ENCODE results near the gene PRSS57. TPM values are rescaled to one million over a fixed set of nuclear protein-coding genes. Genes with fewer than 3 reads are reported as not detected.
A peak's percentile ranks its signal among the peaks of the same experiment; 100 is the strongest.

Gene PRSS57
- total and polyA plus RNA-seq, 2 of the 13 experiments (the other 11 are each of a cell fraction or from before 2014, with no cell fraction given): 0.12 TPM; not detected in 1

DNA sequence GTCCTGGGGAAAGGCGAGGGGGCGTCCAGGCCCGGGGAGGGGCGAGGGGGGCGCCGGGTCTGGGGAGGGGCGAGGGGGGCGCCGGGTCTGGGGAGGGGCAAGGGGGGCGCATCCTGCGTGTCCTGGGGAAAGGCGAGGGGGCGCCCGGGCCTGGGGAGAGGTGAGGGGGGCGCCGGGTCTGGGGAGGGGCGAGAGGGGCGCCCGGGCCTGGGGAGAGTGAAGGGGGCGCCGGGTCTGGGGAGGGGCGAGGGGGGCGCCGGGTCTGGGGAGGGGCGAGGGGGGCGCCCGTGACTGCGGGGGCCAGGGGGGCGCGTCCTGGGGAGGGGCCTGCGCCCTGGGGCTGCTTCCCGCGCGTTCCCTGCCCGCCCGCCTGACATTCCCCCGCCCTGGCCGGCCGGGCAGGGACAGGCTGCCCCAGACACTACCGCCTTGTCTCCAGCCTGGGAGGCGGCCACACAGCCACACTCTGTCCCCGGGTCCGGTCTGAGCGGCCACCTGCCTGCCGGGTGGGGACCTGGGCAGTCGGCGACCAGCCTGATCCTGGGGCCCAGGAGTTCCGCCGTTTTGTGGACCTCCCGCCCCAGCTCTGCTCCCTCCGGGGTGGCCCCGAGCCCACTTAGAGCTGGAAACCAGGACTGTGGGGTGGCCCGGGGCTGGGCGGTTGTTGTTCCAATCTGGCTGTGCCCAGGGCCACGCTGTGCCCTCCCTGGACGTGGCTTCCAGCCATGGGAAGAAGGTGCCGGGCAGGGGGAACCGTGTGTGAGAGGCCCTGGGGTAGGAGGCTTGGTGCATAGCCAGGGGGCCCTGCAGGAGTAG is 25.3 kb upstream of the PRSS57 start (continued):
- TF ChIP-seq HIC2 (CRISPR knock-in tag; IDR thresholded peaks at IDR 0.05; ENCODE audit: low read depth) (0 out of 2 replicates have a peak, but pooled peaks have one; percentile 31), SOX13 (IDR thresholded peaks at IDR 0.05) (no peak), SOX13 (CRISPR knock-in tag; conservative IDR thresholded peaks at IDR 0.05 in 1 of 2, IDR thresholded peaks at IDR 0.05 in 1 of 2) (no peak), SMARCC2 (IDR thresholded peaks at IDR 0.05) (no peak), MTF1 (CRISPR knock-in tag; IDR thresholded peaks at IDR 0.05) (no peak), ZNF703 (CRISPR knock-in tag; IDR thresholded peaks at IDR 0.05; ENCODE audit: borderline replicate concordance) (no peak), ZNF670 (CRISPR knock-in tag; IDR thresholded peaks at IDR 0.05; ENCODE audit: borderline replicate concordance) (no peak), PHF8 (CRISPR knock-in tag; IDR thresholded peaks at IDR 0.05) (0 out of 2 replicates have a peak, but pooled peaks have one; percentile 21), ZNF234 (CRISPR knock-in tag; conservative IDR thresholded peaks at IDR 0.05) (no peak), ZNF512 (CRISPR knock-in tag; IDR thresholded peaks at IDR 0.05) (no peak), NFE2L2 (IDR thresholded peaks at IDR 0.05; ENCODE audit: low read length) (no peak), POLR2AphosphoS5 (IDR thresholded peaks at IDR 0.05; ENCODE audit: low read depth, low read length) (no peak), EED (CRISPR knock-in tag; IDR thresholded peaks at IDR 0.05) (no peak), MEIS2 (CRISPR knock-in tag; IDR thresholded peaks at IDR 0.05) (no peak), ZSCAN9 (CRISPR knock-in tag; IDR thresholded peaks at IDR 0.05; ENCODE audit: borderline replicate concordance) (no peak)
- TF ChIP-seq, protein P1, sequence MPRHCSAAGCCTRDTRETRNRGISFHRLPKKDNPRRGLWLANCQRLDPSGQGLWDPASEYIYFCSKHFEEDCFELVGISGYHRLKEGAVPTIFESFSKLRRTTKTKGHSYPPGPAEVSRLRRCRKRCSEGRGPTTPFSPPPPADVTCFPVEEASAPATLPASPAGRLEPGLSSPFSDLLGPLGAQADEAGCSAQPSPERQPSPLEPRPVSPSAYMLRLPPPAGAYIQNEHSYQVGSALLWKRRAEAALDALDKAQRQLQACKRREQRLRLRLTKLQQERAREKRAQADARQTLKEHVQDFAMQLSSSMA (CRISPR knock-in tag; IDR thresholded peaks at IDR 0.05): no peak
- TF ChIP-seq, protein P2, sequence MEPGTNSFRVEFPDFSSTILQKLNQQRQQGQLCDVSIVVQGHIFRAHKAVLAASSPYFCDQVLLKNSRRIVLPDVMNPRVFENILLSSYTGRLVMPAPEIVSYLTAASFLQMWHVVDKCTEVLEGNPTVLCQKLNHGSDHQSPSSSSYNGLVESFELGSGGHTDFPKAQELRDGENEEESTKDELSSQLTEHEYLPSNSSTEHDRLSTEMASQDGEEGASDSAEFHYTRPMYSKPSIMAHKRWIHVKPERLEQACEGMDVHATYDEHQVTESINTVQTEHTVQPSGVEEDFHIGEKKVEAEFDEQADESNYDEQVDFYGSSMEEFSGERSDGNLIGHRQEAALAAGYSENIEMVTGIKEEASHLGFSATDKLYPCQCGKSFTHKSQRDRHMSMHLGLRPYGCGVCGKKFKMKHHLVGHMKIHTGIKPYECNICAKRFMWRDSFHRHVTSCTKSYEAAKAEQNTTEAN (CRISPR knock-in tag; conservative IDR thresholded peaks at IDR 0.05): no peak
- TF ChIP-seq, protein P3, sequence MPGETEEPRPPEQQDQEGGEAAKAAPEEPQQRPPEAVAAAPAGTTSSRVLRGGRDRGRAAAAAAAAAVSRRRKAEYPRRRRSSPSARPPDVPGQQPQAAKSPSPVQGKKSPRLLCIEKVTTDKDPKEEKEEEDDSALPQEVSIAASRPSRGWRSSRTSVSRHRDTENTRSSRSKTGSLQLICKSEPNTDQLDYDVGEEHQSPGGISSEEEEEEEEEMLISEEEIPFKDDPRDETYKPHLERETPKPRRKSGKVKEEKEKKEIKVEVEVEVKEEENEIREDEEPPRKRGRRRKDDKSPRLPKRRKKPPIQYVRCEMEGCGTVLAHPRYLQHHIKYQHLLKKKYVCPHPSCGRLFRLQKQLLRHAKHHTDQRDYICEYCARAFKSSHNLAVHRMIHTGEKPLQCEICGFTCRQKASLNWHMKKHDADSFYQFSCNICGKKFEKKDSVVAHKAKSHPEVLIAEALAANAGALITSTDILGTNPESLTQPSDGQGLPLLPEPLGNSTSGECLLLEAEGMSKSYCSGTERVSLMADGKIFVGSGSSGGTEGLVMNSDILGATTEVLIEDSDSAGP (CRISPR knock-in tag; IDR thresholded peaks at IDR 0.05; ENCODE audit: borderline replicate concordance): 0 out of 2 replicates have a peak, but pooled peaks have one; percentile 22
- TF ChIP-seq, protein P4, sequence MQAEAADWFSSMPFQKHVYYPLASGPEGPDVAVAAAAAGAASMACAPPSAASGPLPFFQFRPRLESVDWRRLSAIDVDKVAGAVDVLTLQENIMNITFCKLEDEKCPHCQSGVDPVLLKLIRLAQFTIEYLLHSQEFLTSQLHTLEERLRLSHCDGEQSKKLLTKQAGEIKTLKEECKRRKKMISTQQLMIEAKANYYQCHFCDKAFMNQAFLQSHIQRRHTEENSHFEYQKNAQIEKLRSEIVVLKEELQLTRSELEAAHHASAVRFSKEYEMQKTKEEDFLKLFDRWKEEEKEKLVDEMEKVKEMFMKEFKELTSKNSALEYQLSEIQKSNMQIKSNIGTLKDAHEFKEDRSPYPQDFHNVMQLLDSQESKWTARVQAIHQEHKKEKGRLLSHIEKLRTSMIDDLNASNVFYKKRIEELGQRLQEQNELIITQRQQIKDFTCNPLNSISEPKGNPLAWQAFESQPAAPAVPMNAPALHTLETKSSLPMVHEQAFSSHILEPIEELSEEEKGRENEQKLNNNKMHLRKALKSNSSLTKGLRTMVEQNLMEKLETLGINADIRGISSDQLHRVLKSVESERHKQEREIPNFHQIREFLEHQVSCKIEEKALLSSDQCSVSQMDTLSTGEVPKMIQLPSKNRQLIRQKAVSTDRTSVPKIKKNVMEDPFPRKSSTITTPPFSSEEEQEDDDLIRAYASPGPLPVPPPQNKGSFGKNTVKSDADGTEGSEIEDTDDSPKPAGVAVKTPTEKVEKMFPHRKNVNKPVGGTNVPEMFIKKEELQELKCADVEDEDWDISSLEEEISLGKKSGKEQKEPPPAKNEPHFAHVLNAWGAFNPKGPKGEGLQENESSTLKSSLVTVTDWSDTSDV (CRISPR knock-in tag; IDR thresholded peaks at IDR 0.05): no peak

All from HepG2 (cell line).